HepG2 (cell line): Measurements from ENCODE around the gene INTS7. TPM values are rescaled to one million over a fixed set of nuclear protein-coding genes. Genes with fewer than 3 reads are reported as not detected.
"Not testable (repeated sequence)": the region's sequence is repeated elsewhere in the genome, so short reads cannot be mapped to it uniquely, and the experiment has no call there.

Experiments used
- ATAC-seq: fragments of 200-7000 bp; cut with Tn5 transposase; 3 replicates; pipeline ENCODE4 v1.9.1; 2020; ENCODE audit warnings: mild to moderate bottlenecking, moderate library complexity
- BruUV-seq: library from RNA; stranded (reverse); fragments of 400-500 nt; replicated peaks from 2 replicates; lab custom pipeline; 2021; lab: Mats Ljungman, UMichigan
- CTCF ChIA-PET: fragments of 300-600 bp; formaldehyde crosslinking; extraction: SDS; loops from one replicate; lab custom pipeline; 2021; ENCODE audit warnings: low total read pairs, inconsistent platforms, low intra/inter-chr PET ratio; lab: Yijun Ruan, JAX
- POLR2A ChIA-PET: fragments of 350-600 bp; sonication (Branson Sonifier 250); formaldehyde crosslinking; loops from one replicate; lab custom pipeline; 2020; ENCODE audit warnings: antibody characterized with exemption, inconsistent platforms; lab: Yijun Ruan, JAX
- DNase-seq: peaks from one replicate; pipeline ENCODE4 v3.0.0-alpha.2; 2015; ENCODE audit warnings: low spot score
- FAIRE-seq: peaks from 3 replicates; lab custom pipeline; 2011; peaks lifted over from hg19 to GRCh38; lab: Jason Lieb, UNC
- H2AFZ ChIP-seq: one replicate; pipeline ENCODE4 v1.6.1; 2011; ENCODE audit warnings: low read length, inconsistent platforms
- H3K27ac ChIP-seq: fragments of 300-600 bp; 3 replicates; pipeline ENCODE4 v1.8.0; 2011; ENCODE audit warnings: mixed run types, mild to moderate bottlenecking, mixed read lengths, low read length, inconsistent platforms; ENCODE audit not compliant: insufficient read depth; ENCODE audit errors: extremely low read length
- H3K27me3 ChIP-seq, 2 experiments: fragments of 200-600 bp in 1 of 2; 2 replicates in 1 of 2; 3 replicates in 1 of 2; pipeline versions ENCODE4 v1.6.0 to v1.8.0; 2011; ENCODE audit warnings: low read length in 2 of 2, mild to moderate bottlenecking in 2 of 2, moderate library complexity in 2 of 2, inconsistent platforms in 1 of 2; ENCODE audit not compliant: insufficient read depth in 2 of 2, control insufficient read depth in 1 of 2
- H3K36me3 ChIP-seq, 2 experiments: fragments of 200-600 bp in 1 of 2; replicated peaks in 1 of 2; 2 replicates in 1 of 2; 3 replicates in 1 of 2; pipeline versions ENCODE4 v1.5.1 to v1.8.0; 2011; ENCODE audit warnings: low read length in 2 of 2, inconsistent platforms in 1 of 2; ENCODE audit not compliant: insufficient read depth in 2 of 2, control insufficient read depth in 1 of 2
- H3K4me1 ChIP-seq: 2 replicates; pipeline ENCODE4 v1.5.1; 2012; ENCODE audit warnings: low read length, inconsistent platforms; ENCODE audit not compliant: insufficient read depth
- H3K4me2 ChIP-seq: 2 replicates; pipeline ENCODE4 v1.6.0; 2011; ENCODE audit warnings: low read depth, low read length, inconsistent platforms
- H3K4me3 ChIP-seq, 3 experiments: fragments of 200-600 bp in 1 of 3; sonication (generic), shearing (Covaris generic) in 1 of 3; replicated peaks in 1 of 3; 2 replicates each; pipeline ENCODE4 v1.5.1; 2011 to 2016; ENCODE audit warnings: low read length in 3 of 3, inconsistent platforms in 2 of 3, low read depth in 2 of 3, mild to moderate bottlenecking in 2 of 3, control low read depth in 1 of 3, mixed read lengths in 1 of 3; ENCODE audit not compliant: insufficient read depth in 1 of 3
- H3K79me2 ChIP-seq: one replicate; pipeline ENCODE4 v1.6.1; 2011; ENCODE audit warnings: low read length, inconsistent platforms; ENCODE audit not compliant: insufficient read depth
- H3K9ac ChIP-seq: 2 replicates; pipeline ENCODE4 v1.6.0; 2011; ENCODE audit warnings: mild to moderate bottlenecking, low read depth, low read length, inconsistent platforms; ENCODE audit not compliant: insufficient read depth
- H3K9me3 ChIP-seq: 2 replicates; pipeline ENCODE4 v1.5.1; 2012; ENCODE audit warnings: mild to moderate bottlenecking, low read length
- H4K20me1 ChIP-seq: 2 replicates; pipeline ENCODE4 v1.6.0; 2011; ENCODE audit warnings: inconsistent platforms, mild to moderate bottlenecking, low read length, moderate library complexity; ENCODE audit not compliant: insufficient read depth
- ATF7 ChIP-seq, 2 experiments: fragments of 450-650 bp in 1 of 2; sonication (generic) in 1 of 2; formaldehyde crosslinking in 1 of 2; IDR thresholded peaks; 2 replicates each; pipeline versions ENCODE4 v1.4.0 to v1.6.1; 2016 to 2020; ENCODE audit warnings: antibody characterized with exemption in 1 of 2, mild to moderate bottlenecking in 1 of 2, missing genetic modification reagents in 1 of 2
- FOSL2 ChIP-seq: sonication (generic); formaldehyde crosslinking; IDR thresholded peaks from 2 replicates; pipeline ENCODE4 v1.4.0; 2020; ENCODE audit warnings: missing genetic modification reagents
- KAT2B ChIP-seq: fragments of 150-350 bp; IDR thresholded peaks from 2 replicates; pipeline ENCODE4 v1.6.1; 2014; ENCODE audit warnings: low read depth, low read length, borderline replicate concordance
- MYNN ChIP-seq: sonication (generic); formaldehyde crosslinking; IDR thresholded peaks from 2 replicates; pipeline ENCODE4 v1.4.0; 2020; ENCODE audit warnings: mild to moderate bottlenecking, low read depth, missing genetic modification reagents
- NFATC3 ChIP-seq: sonication (generic); formaldehyde crosslinking; IDR thresholded peaks from 2 replicates; pipeline ENCODE4 v1.5.1; 2020; ENCODE audit warnings: mild to moderate bottlenecking, missing genetic modification reagents
- PPARG ChIP-seq: conservative IDR thresholded peaks from 2 replicates; pipeline ENCODE4 v1.6.1; 2016; ENCODE audit warnings: missing biosample characterization, missing genetic modification reagents
- SALL1 ChIP-seq: sonication (generic); formaldehyde crosslinking; IDR thresholded peaks from 2 replicates; pipeline ENCODE4 v1.8.0; 2022; ENCODE audit warnings: mild to moderate bottlenecking, missing genetic modification reagents
- ZBTB26 ChIP-seq: IDR thresholded peaks from 2 replicates; pipeline ENCODE4 v1.6.1; 2016; ENCODE audit warnings: missing compliant biosample characterization, missing genetic modification reagents, borderline replicate concordance
- ZNF510 ChIP-seq: sonication (generic); formaldehyde crosslinking; IDR thresholded peaks from 2 replicates; pipeline ENCODE4 v1.4.0; 2020; ENCODE audit warnings: low read depth, mild to moderate bottlenecking, missing genetic modification reagents
- ZNF703 ChIP-seq: sonication (generic); formaldehyde crosslinking; IDR thresholded peaks from 2 replicates; pipeline ENCODE4 v1.5.1; 2020; ENCODE audit warnings: missing genetic modification reagents, mild to moderate bottlenecking, moderate library complexity, borderline replicate concordance
- WGBS: methylation state at CpG from one replicate; pipeline ENCODE4 v1.1.6; 2017; ENCODE audit warnings: low lambda C conversion rate; 5-methylcytosine and 5-hydroxymethylcytosine counted together
- in situ Hi-C: cut with HindIII; loops from 2 replicates; pipeline ENCODE4 v1.10.0; 2017; ENCODE audit warnings: low pct_unique_long_range_greater_than_20kb; ENCODE audit not compliant: extremely low pct_ligation_motif_present
- intact Hi-C: fragments of 100-400 bp; cut with micrococcal nuclease; formaldehyde crosslinking; loops from one replicate; pipeline ENCODE4 v1.10.0; 2022; ENCODE audit not compliant: unreplicated experiment
- polyA plus RNA-seq, 8 experiments: library from polyadenylated mRNA; depleted of rRNA in 3 of 8; stranded (reverse) in 7 of 8; unstranded in 1 of 8; fragments of >200 nt; fragmentation: Illumina TruSeq in 4 of 8; extraction: Trizol in 4 of 8; gene quantifications; 2 replicates each; pipeline versions ENCODE4 v1.2.1 to v1.2.3, GENCODE V29; 2011 to 2016; ENCODE audit warnings: low read depth in 4 of 8, missing spikeins in 1 of 8, mixed read lengths in 1 of 8; ENCODE audit not compliant: insufficient read depth in 1 of 8
- total RNA-seq, 5 experiments: library from RNA; depleted of rRNA; stranded (reverse); fragments of >200 nt; fragmentation: Illumina TruSeq; extraction: Trizol; gene quantifications; 2 replicates each; pipeline ENCODE4 v1.2.3, GENCODE V29; 2016; ENCODE audit warnings: low read depth in 1 of 5

The INTS7 gene
- total and polyA plus RNA-seq, 2 of the 13 experiments (the other 11 are each of a cell fraction or from before 2014, with no cell fraction given): 18.3 to 22.4 TPM

- TF ChIP-seq ZBTB26 (CRISPR knock-in tag) (no peak), NFATC3 (CRISPR knock-in tag) (no peak), ATF7 (IDR thresholded peaks at IDR 0.05) (0 out of 2 replicates have a peak, but pooled peaks have one; percentile 18), ATF7 (CRISPR knock-in tag; IDR thresholded peaks at IDR 0.05) (no peak), MYNN (CRISPR knock-in tag) (no peak), ZNF703 (no peak), SALL1 (CRISPR knock-in tag) (peak; percentile 31; the same call in 1 of the 2 replicates), PPARG (CRISPR knock-in tag) (peak; percentile 34; the same call in 1 of the 2 replicates), KAT2B (no peak), ZNF510 (CRISPR knock-in tag) (no peak)
Observed at GRCh38 chr1:212030936-212031528, 4.3 kb downstream of the INTS7 start (continued).

GRCh38 chr1:212027727-212028126 lies 7.6 kb downstream of the INTS7 start:
- H3K9ac ChIP-seq, H3K27ac ChIP-seq, BruUV-seq, H3K27me3 ChIP-seq, POLR2A ChIA-PET, H4K20me1 ChIP-seq, FAIRE-seq, H2AFZ ChIP-seq, CTCF ChIA-PET, DNase-seq, H3K36me3 ChIP-seq, H3K9me3 ChIP-seq, in situ Hi-C loops, intact Hi-C loops, H3K4me3 ChIP-seq, ATAC-seq, H3K4me2 ChIP-seq: not testable (repeated sequence)
- 85% methylated on average over 10 of the region's 10 CpGs for WGBS
- TF ChIP-seq FOSL2 (CRISPR knock-in tag): 0 out of 2 replicates have a peak, but pooled peaks have one; percentile 19
- peaks cover 93% of the 10 kb centered on the region for H3K79me2 ChIP-seq
- peaks cover 67% of the 10 kb centered on the region for H3K4me1 ChIP-seq
